Stimulated activated CD4-positive, alpha-beta T cell treated with anti-CD3 and anti-CD28 coated beads, Interleukin-1b, Interleukin-23, amount 100 ng/mL, for 48 hours (primary cell): ENCODE data around the gene C1orf74.

Source experiments
- DNase-seq: peaks from one replicate; pipeline ENCODE4 v3.0.0-alpha.2; 2020

C1orf74 gene

GRCh38 chr1:209769171-209769904 is 15.0 kb downstream of the C1orf74 start:
- DNase-seq = peak; percentile 82

GRCh38 chr1:209768354-209768774 is 16.0 kb downstream of the C1orf74 start:
- peak; percentile 92 for DNase-seq

GRCh38 chr1:209767706-209768105 is 16.7 kb downstream of the C1orf74 start:
- DNase-seq = no peak

- no peak for DNase-seq
Measured at GRCh38 chr1:209767096-209767495, 17.3 kb downstream of the C1orf74 start.

GRCh38 chr1:209766051-209766450 is 18.3 kb downstream of the C1orf74 start:
- DNase-seq = no peak

GRCh38 chr1:209761011-209761635 is 23.2 kb downstream of the C1orf74 start:
- DNase-seq = no peak

GRCh38 chr1:209759829-209760359 is 24.5 kb downstream of the C1orf74 start:
- DNase-seq = no peak

GRCh38 chr1:209758400-209758799 is 26.0 kb downstream of the C1orf74 start:
- DNase-seq = no peak

- peak; percentile 43 for DNase-seq
Measured at GRCh38 chr1:209756615-209757445, 27.5 kb downstream of the C1orf74 start.

- DNase-seq = peak; percentile 84
Measured at GRCh38 chr1:209755926-209756614, 28.3 kb downstream of the C1orf74 start, which contains the start of gene TRAF3IP3. Gene TRAF3IP3 (plus strand): TSS chr1:209756053. CDS start chr1:209760040, 3,987 bp downstream.

GRCh38 chr1:209755256-209755655 is 29.1 kb downstream of the C1orf74 start:
- DNase-seq = no peak

- DNase-seq = no peak
Measured at GRCh38 chr1:209752890-209753289, 31.5 kb downstream of the C1orf74 start.

- DNase-seq = peak; percentile 64
Measured at GRCh38 chr1:209751627-209752231, 32.6 kb downstream of the C1orf74 start.

GRCh38 chr1:209749670-209750323 is 34.6 kb downstream of the C1orf74 start:
- no peak for DNase-seq

GRCh38 chr1:209749205-209749604 is 35.2 kb downstream of the C1orf74 start:
- DNase-seq = no peak

GRCh38 chr1:209748620-209749019 is 35.7 kb downstream of the C1orf74 start:
- no peak for DNase-seq

- DNase-seq = peak; percentile 90
Measured at GRCh38 chr1:209747580-209748262, 36.6 kb downstream of the C1orf74 start.

GRCh38 chr1:209746451-209747165 is 37.8 kb downstream of the C1orf74 start:
- DNase-seq = no peak

GRCh38 chr1:209743145-209743482 is 41.2 kb downstream of the C1orf74 start:
- DNase-seq = no peak

GRCh38 chr1:209742409-209743144 is 41.8 kb downstream of the C1orf74 start:
- no peak for DNase-seq
